Neutrophil (primary cell): ENCODE data around the gene DCN.

Experiments
- H3K27ac ChIP-seq: fragments of 200-600 bp; sonication (generic); 2 replicates; pipeline ENCODE4 v1.5.1; 2016; ENCODE audit warnings: mild to moderate bottlenecking, moderate library complexity
- H3K27me3 ChIP-seq: fragments of 200-600 bp; sonication (generic); 2 replicates; pipeline ENCODE4 v1.6.0; 2016; ENCODE audit warnings: mild to moderate bottlenecking
- H3K36me3 ChIP-seq: fragments of 200-600 bp; sonication (generic); 2 replicates; pipeline ENCODE4 v1.5.1; 2017
- H3K4me1 ChIP-seq, 2 experiments: fragments of 200-600 bp in 1 of 2; sonication (generic) in 1 of 2; 1 replicate in 1 of 2; 2 replicates in 1 of 2; pipeline versions ENCODE4 v1.5.1 to v1.6.1; 2013 to 2016; ENCODE audit warnings: low read depth in 1 of 2, low read length in 1 of 2, mild to moderate bottlenecking in 1 of 2, moderate library complexity in 1 of 2; ENCODE audit not compliant: control insufficient read depth in 1 of 2, insufficient read depth in 1 of 2
- H3K4me3 ChIP-seq, 2 experiments: fragments of 200-600 bp in 1 of 2; sonication (generic) in 1 of 2; 1 replicate in 1 of 2; 2 replicates in 1 of 2; pipeline ENCODE4 v1.5.1; 2013 to 2016; ENCODE audit warnings: low read depth in 1 of 2, low read length in 1 of 2, mild to moderate bottlenecking in 1 of 2, moderate library complexity in 1 of 2
- H3K9me3 ChIP-seq: fragments of 200-600 bp; sonication (generic); 2 replicates; pipeline ENCODE4 v1.5.1; 2016
- CTCF ChIP-seq: fragments of 200-600 bp; sonication (generic); IDR thresholded peaks from 2 replicates; pipeline ENCODE4 v1.5.1; 2016; ENCODE audit warnings: antibody characterized with exemption

The DCN gene

GRCh38 chr12:91186156-91186555 lies 3.5 kb upstream of the DCN start:
- Histone ChIP-seq H3K27me3 (no peaks in the 10 kb centered on the region), H3K4me3 (no peak overlapping the region), H3K27ac (no peak overlapping the region), H3K36me3 (no peaks in the 10 kb centered on the region), H3K4me1 (no peaks in the 10 kb centered on the region), H3K9me3 (no peaks in the 10 kb centered on the region)
- TF ChIP-seq CTCF = no peak

GRCh38 chr12:91185421-91185820 lies 2.8 kb upstream of the DCN start:
- H3K9me3 ChIP-seq = no peaks in the 10 kb centered on the region
- H3K4me3 ChIP-seq = no peak overlapping the region
- no peaks in the 10 kb centered on the region for H3K4me1 ChIP-seq
- no peaks in the 10 kb centered on the region for H3K36me3 ChIP-seq
- no peak overlapping the region for H3K27ac ChIP-seq
- no peaks in the 10 kb centered on the region for H3K27me3 ChIP-seq
- no peak for TF ChIP-seq CTCF

- Histone ChIP-seq H3K36me3 (no peaks in the 10 kb centered on the region), H3K27me3 (no peaks in the 10 kb centered on the region), H3K9me3 (no peaks in the 10 kb centered on the region), H3K4me3 (no peak overlapping the region), H3K4me1 (no peaks in the 10 kb centered on the region), H3K27ac (no peak overlapping the region)
- no peak for TF ChIP-seq CTCF
Measured at GRCh38 chr12:91183551-91183950, 934 bp upstream of the DCN start.

GRCh38 chr12:91180582-91181395 lies 1.8 kb downstream of the DCN start:
- H3K4me1 ChIP-seq = no peaks in the 10 kb centered on the region
- no peak overlapping the region for H3K27ac ChIP-seq
- no peaks in the 10 kb centered on the region for H3K9me3 ChIP-seq
- H3K27me3 ChIP-seq = no peaks in the 10 kb centered on the region
- no peaks in the 10 kb centered on the region for H3K36me3 ChIP-seq
- TF ChIP-seq CTCF = no peak
- no peak overlapping the region for H3K4me3 ChIP-seq

- Histone ChIP-seq H3K36me3 (no peaks in the 10 kb centered on the region), H3K27ac (no peak overlapping the region), H3K27me3 (no peaks in the 10 kb centered on the region), H3K9me3 (no peaks in the 10 kb centered on the region), H3K4me1 (no peaks in the 10 kb centered on the region), H3K4me3 (no peak overlapping the region)
- TF ChIP-seq CTCF = no peak
Measured at GRCh38 chr12:91179966-91180561, 2.6 kb downstream of the DCN start.
